ENCODE data around the gene SPPL2A.
"Not testable (repeated sequence)": the region's sequence is repeated elsewhere in the genome, so short reads cannot be mapped to it uniquely, and the experiment has no call there.

The SPPL2A gene, protein sequence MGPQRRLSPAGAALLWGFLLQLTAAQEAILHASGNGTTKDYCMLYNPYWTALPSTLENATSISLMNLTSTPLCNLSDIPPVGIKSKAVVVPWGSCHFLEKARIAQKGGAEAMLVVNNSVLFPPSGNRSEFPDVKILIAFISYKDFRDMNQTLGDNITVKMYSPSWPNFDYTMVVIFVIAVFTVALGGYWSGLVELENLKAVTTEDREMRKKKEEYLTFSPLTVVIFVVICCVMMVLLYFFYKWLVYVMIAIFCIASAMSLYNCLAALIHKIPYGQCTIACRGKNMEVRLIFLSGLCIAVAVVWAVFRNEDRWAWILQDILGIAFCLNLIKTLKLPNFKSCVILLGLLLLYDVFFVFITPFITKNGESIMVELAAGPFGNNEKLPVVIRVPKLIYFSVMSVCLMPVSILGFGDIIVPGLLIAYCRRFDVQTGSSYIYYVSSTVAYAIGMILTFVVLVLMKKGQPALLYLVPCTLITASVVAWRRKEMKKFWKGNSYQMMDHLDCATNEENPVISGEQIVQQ
- 79.0 to 87.8 reads per million in 2 donors for total RNA-seq

DNA sequence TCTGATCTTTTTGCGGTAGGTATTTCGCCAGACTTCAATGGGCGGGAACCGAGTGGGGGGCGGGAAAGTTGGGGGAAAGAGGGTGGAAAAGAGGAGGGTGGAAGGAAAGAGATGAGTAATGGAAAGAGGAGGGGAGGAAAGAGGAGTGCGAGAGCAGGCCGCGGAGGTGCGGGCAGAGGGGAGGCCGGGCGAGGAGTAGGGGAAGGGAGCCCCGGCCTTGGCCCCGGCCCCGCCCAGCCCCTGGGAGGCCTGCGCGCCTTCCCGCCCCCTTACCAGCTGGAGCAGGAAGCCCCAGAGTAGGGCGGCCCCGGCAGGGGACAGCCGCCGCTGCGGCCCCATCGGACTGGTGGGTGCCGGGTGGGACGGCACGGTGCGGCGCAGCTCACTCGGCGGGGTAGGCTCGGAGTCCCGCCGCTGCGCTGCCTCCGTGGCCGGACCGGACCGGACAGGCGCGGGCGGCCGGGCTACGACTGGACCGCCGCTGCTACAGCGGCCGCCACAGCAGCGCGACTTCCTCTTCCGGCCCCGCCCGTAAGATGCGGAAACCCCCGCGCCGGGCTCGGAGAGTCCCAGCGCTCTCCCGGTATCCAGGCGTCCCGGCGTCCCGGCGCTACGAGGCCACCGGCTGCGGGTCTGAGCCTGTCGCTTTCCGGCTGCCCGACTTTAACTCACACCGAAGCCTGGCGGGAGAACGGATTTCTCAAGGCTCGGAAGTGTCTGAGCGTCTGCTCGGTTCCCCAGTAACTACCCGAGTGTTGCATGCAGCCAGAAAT, at the start of gene SPPL2A:
TSS of gene SPPL2A (minus strand) at position 512 of the 773 bp plus-strand sequence. CDS start at position 339, 173 bp downstream.
- DNase-seq, result peak; percentile 74

DNA sequence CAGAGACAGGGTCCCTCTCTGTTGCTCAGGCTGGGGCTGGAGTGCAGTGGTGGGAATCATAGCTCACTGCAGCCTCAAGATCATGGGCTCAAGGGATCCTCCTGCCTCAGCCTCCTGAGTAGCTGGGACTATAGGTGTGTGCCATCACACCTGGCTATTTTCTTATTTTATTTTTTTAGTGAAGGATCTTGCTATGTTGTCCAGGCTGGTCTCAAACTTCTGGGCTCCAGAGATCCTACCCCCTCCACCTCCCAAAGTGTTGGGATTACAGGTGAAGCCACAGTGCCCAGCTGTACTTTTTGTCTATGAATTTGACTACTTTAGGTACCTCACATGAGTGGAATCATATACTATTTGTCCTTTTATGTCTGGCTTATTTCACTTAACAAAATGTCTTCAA, 49.1 kb upstream of the SPPL2A start:
- no peak for DNase-seq

DNA sequence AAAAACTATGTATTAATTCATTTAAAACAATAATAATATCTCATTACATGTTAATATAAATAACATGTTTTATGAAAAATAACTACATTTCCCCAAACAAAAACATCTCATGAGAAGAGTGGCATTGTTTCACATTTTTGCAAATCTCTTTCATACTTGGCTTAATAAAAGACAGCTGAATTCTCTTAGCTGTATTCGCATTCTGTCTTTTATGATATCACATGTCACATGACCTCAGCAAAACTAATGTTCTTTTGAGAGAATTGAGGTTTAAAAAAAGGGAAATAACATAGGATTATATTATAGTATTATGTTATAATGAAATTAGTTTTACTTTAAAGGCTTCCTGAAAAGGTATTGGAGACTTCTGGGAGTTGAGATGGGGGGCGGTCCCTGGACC, 48.4 kb upstream of the SPPL2A start:
- DNase-seq, result no peak

DNA sequence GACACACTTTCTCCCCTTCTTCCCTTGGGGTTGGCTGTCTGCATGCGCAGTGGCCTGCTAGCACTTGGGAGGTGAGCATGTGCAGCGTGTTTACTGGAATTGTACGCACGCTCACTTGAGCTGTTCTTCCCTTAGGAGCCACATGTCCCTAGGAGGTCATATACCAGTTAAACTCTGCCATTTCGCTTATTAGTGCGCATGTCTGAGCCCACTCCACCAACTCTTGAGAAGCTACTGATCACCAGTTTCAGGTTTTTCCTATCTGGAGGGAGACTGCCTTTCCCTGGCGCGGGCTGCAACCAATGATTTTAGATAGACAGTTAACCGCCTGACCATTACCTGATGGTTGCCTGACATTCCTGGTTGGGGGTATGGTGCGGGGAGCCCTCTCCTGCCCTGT, 47.6 kb upstream of the SPPL2A start:
- no peak for DNase-seq

DNA sequence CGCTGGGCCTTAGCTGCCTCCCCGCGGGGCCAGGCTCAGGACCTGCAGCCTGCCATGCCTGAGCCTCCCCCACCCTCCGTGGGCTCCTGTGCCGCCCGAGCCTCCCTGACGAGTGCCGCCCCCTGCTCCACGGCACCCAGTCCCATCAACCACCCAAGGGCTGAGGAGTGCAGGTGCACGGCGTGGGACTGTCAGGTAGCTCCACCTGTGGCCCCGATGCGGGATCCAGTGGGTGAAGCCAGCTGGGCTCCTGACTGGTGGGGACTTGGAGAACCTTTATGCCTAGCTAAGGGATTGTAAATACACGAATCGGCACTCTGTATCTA, 46.6 kb upstream of the SPPL2A start:
- DNase-seq, result not testable (repeated sequence)

DNA sequence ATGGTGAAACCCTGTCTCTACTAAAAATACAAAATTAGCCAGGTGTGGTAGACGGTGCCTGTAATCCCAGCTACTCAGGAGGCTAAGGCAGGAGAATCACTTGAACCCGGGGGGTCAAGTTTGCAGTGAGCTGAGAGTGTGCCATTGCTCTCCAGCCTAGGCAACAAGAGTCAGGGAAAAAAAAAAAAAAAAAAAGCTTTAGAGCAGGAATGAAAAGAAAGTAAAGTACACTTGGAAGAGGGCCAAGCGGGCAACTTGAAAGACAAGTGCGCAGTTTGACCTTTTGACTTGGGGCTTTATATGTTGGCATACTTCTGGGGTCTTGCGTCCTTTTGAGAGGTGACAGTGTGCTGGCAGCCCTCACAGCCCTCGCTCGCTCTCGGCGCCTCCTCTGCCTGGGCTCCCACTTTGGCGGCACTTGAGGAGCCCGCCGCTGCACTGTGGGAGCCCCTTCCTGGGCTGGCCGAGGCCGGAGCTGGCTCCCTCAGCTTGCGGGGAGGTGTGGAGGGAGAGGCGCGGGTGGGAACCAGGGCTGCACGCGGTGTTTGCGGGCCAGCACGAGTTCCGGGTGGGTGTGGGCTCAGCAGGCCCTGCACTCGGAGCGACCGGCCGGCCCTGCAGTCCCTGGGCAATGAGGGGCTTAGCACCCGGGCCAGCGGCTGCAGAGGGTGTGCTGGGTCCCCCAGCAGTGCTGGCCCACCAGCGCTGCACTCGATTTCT, 46.1 kb upstream of the SPPL2A start:
- DNase-seq, result not testable (repeated sequence)

DNA sequence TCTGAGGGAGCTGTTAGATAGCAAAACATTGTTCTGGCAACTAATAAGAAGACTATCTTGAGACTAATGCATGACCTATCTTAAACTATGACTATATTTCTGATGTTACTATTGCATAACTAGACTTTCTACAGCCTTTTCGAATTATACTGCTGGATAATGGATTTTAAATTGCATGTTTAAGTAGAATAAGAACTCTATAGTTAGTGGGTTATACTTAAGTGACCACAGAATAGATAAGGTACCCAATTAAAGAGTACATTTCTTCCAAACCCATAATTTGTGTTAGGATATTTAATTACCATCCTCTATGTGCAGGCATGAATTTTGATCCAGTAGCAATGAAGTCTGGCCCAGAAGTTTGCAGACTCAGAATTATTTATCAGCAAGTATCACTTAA, 44.6 kb upstream of the SPPL2A start:
- no peak for DNase-seq

DNA sequence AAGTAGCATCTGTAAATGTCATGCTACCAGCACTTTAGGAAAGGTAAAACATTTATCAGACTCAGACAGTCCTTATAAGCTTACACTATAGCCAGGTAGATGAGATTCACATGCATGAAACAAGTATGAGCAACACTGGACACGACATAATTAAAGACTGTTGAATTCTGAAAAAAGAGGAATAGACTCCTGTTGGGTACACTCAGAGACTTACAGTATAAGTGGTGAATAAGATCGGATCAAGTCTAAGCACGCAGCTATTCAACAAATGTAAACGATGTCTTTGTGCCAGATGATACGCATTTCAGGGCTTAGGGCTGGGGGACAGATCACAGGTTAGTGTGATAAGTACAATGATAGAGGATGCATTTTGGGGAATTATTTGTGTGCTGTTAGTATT, 43.2 kb upstream of the SPPL2A start:
- DNase-seq, result no peak

DNA sequence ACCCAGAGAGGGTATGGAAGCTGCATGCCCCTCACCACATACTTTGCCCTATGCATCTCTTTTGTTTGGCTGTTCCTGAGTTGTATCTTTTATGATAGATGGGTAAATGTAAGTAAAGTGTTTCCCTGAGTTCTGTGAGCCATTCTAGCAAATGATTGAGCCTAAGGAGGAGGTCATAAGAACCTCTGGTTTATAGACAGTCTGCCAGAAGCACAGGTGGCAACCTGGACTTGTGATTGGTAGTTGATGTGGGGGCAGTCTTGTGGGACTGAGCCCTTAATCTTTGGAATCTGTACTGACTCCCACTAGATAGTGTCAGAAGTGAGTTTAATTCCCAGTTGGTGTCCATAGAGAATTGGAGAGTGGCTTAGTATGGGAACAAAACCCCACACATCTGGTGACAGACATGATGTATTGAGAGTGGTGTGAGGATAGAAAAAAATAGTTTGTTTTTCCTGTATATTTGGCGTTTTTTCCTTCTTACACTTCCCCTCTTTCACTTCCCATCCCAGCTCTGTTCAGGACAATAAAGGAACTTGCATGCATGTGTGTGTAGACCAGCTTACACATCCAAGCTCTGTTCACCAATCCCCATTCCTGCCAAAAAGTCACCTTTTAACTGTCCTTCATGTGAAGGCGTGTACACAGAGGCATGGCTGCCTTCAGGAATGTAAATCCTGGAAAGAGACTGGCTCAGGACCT, 38.1 kb upstream of the SPPL2A start:
- DNase-seq, result no peak

DNA sequence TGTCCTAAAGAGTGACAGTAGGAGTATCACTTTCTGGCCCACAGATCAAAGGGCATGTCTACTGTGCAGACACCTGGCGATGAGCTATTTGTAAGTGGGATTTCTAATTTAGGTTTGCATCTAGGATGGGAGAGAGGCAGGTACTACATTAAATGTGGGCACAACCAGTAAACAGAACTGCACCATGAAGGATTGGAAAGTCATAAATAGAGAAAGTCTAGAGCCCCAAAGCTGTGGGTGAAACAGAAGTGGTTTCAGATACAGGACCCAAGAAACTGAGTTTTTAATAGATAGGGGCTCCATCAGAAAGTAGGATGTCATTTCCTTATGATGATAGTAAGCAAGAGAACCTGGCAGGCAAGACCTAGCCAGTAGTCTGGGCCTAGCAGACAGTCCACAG, 35.2 kb upstream of the SPPL2A start:
- no peak for DNase-seq

DNA sequence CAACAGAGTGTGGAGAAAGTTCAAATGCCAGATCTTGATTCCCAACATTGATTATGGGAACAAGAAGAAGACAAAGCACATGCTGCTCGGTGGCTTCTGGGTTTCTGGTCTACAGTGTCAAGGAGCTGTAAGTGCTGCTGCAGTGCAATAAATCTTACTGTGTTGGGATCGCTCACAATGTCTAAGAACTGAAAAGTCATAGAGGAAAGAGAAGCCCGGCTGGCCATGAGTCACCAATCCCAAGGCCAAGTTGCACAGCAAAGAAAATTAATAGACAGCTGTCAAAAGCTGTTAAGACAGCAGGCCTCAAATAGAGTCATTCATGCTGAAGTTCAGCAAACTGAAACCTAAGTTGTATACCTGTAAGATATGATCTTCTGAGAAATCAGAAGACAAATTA, 33.2 kb upstream of the SPPL2A start:
- DNase-seq, result no peak

DNA sequence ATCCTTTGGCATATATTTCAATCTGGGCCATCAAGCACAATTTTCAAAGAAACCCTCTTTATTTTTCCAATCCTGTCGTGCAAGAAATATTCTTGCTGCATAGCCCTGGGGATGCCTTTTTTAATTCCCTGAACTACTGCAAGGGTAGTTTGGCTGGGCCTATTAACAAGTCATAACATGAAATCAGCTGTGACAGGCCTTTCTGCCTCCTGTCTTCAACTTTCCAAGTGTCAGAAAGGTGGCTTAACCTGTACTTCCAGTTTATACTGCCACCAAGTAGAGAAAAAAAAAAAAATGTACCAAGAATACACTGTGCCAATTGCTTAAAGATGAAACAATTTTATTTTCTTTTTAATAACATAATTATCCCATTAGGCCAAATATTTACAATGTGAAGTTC, 32.4 kb upstream of the SPPL2A start:
- DNase-seq, result no peak

DNA sequence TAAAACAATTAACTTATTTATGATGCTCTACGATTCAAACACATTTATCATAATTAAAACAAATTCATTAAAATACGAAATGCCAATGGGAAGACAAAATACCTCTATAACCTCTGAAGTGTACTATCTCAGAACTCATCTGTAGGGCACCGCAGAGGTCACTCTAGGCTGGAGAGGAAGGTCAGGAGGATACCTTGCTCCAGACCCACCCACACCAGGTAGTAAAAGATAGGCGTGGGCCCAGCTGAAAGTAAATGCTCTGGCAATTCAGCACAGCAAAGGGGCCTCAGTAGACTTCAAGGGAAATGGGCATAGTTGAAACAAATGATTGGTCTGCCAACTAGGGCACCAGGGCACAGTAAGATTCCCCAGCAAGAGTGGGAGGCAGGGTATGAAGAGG, 26.0 kb upstream of the SPPL2A start:
- DNase-seq, result no peak

DNA sequence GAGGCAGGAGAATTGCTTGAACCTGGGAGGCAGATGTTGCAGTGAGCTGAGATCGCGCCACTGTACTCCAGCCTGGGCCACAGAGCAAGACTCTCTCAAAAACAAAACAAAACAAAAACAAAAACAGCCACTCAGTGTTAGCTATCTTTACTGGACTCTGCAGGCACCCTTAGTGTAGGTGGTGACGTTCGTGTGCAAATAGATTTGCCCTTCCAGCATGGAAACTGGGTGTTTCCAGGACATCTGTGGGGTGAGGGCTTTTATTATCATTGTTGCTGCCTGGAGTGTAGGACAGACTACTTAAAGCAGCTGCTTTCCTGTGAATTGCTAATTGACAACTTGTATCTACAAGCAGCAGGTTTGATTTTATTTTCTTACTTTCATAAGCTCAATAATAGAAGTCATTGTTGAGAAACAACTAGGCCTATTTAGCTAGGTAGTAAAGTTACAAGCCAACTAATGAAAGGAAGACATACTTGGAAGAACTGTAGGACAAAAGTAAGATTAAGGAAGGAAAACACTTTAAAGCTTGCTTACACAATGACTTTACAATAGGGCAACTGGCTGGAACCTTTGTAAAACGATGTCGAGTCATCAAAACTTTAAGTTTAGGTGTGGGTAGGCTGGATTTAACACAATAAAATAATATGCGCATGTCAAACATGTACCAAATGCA, 25.4 kb upstream of the SPPL2A start:
- DNase-seq, result no peak

DNA sequence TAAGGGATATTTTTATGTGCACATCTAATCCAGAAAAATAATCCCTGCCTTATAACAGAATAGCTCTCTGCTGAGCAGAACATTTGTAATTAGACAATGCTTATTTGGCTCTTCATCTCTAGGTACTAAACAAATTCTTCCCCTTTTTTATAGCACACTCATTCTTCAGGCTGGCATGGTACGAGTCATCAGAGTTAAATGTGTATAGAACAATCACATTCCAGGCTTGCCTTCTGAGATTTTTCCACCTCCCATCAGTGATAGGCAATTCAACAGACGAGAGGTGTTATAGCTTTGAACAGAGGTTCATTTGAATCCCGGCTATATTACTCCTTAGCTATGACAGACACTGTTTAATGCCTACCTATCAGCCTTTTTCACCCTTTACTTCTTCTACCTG, 21.4 kb upstream of the SPPL2A start:
- DNase-seq, result no peak

DNA sequence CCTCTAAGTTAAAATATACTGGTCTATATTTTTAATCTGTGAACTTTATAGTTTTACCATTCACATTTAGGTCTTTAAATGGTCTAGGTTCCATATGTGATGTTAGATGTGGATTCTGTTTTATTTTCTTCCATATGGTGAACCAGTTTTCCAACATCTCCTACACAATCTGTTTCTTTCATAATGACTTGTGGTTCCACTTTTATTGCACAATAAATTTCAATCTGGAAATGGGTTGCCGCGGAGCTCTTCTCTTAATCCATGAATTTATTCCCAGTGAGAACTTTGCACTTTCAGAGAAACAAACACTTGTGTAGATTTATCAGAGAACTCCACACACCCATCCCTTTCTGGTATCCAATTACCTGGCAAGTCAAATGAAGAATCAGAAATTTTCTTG, 20.9 kb upstream of the SPPL2A start:
- no peak for DNase-seq

DNA sequence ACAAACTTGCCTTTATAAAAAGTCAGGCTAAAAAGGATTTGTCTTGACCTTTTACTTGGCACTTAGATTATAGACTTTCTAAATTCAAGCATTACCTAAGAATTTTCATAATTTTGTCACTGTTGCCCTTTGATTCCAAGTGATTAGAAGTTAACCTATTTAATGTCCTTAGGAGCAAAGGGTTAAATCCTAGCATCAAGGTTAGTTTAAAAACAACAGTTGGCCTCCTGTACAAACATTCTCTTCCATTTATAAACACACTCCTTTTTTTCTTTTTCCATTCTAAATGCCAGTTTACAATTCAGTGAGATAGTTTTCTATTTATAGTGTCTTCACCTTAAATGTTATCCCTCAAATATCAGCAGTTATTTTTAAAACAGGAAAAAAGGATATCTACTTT, 18.4 kb upstream of the SPPL2A start:
- no peak for DNase-seq

DNA sequence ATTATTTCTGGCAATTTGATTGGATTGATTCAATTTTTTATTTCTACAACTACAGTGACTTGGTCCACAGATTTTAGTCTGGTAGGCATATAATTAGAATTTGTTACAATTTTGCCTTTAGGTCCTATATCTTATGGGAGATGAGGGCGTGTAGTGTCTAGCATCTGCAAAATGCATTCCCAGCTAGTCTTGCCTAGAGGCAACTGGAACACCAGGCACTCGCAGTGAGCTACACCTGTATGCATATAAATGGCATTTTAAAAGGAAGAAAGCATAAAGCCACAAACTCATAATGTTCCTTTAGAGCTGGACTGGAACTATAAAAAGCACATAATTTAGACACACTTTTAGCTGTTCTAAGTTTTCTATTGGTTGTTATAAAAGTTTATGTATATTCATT, 17.9 kb upstream of the SPPL2A start:
- no peak for DNase-seq

DNA sequence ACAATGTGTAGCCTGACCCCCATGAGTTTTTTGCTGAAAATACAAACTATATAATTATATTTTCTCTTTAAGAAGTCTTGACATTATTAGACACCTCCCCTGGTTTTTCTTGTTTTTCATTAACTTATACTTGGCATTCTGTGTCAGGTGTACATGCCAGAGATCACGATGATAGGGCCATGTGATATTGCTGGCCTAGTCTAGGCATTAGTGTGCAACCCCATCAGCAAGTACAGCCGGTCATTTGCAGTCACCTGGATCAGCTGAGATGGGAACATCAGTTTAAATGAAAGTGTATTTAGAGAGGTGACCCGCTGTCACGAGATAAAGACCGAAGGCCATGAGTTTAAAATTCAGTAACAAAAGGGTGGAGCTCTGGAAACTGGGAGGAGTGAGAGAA, 12.6 kb upstream of the SPPL2A start:
- no peak for DNase-seq

DNA sequence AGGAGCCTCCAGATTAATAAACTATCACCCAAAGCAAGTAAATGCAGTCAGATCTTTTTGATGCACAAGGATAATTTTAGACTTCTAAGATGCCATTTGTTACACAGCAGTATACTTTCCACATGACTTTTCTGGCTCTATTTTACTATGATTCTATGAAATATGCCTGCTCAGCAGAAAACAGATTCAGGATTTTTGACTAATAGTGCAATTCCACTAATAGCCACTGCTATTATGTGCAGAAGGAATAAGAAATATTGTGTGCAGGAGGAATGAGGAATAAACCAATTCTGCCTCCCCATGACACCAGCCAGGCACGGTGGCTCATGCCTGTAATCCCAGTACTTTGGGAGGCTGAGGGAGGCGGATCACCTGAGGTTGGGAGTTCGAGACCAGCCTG, 11.5 kb upstream of the SPPL2A start:
- no peak for DNase-seq

DNA sequence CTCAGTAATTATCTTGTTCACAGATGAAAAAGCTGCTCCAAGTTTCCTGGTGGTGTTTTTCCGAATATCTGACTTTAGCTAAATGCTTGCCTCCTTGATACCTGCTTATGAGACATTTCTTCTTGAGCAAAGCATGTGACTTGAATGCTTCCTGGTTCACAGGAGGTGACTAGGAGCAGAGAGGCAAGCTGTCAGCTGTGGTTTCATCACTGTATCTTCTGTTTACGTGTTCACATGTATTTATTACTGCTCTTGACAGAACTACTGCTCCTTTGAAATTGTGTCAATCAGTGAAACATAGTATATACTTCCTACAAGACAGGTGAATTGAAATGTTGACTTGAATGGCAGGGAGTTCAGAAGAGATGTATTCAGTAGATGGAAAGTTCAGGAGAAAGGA, 8.9 kb upstream of the SPPL2A start:
- DNase-seq, result no peak

DNA sequence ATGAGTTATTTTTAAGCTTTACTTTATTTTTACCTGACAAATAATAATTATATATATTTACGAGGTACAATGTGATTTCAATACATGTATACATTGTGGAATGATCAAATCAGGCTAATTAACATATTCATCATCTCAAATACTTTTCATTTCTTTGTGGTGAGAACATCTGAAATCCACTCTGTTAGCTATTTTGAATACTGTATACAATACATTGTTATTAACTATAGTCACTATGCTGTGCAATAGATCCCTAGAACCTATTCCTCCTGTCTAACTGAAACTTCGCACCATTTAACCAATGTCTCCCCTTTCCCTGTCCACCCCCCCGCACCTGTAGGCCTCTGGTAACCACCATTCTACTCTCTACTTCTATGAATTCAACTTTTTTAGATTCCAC, 7.9 kb upstream of the SPPL2A start:
- DNase-seq, result no peak

Data from activated gamma-delta T cell (primary cell).